HepG2 (cell line): ENCODE measurements around the gene SLIT3. TPM values are rescaled to one million over a fixed set of nuclear protein-coding genes. Genes with fewer than 3 reads are reported as not detected.

Experiments used
- ATAC-seq: fragments of 200-7000 bp; cut with Tn5 transposase; 3 replicates; pipeline ENCODE4 v1.9.1; 2020; ENCODE audit warnings: mild to moderate bottlenecking, moderate library complexity
- BruUV-seq: library from RNA; stranded (reverse); fragments of 400-500 nt; replicated peaks from 2 replicates; lab custom pipeline; 2021; lab: Mats Ljungman, UMichigan
- CTCF ChIA-PET: fragments of 300-600 bp; formaldehyde crosslinking; extraction: SDS; loops from one replicate; lab custom pipeline; 2021; ENCODE audit warnings: low total read pairs, inconsistent platforms, low intra/inter-chr PET ratio; lab: Yijun Ruan, JAX
- POLR2A ChIA-PET: fragments of 350-600 bp; sonication (Branson Sonifier 250); formaldehyde crosslinking; loops from one replicate; lab custom pipeline; 2020; ENCODE audit warnings: antibody characterized with exemption, inconsistent platforms; lab: Yijun Ruan, JAX
- DNase-seq: peaks from one replicate; pipeline ENCODE4 v3.0.0-alpha.2; 2015; ENCODE audit warnings: low spot score
- FAIRE-seq: peaks from 3 replicates; lab custom pipeline; 2011; peaks lifted over from hg19 to GRCh38; lab: Jason Lieb, UNC
- H2AFZ ChIP-seq: one replicate; pipeline ENCODE4 v1.6.1; 2011; ENCODE audit warnings: low read length, inconsistent platforms
- H3K27ac ChIP-seq: fragments of 300-600 bp; 3 replicates; pipeline ENCODE4 v1.8.0; 2011; ENCODE audit warnings: mixed run types, mild to moderate bottlenecking, mixed read lengths, low read length, inconsistent platforms; ENCODE audit not compliant: insufficient read depth; ENCODE audit errors: extremely low read length
- H3K27me3 ChIP-seq, 2 experiments: fragments of 200-600 bp in 1 of 2; 2 replicates in 1 of 2; 3 replicates in 1 of 2; pipeline versions ENCODE4 v1.6.0 to v1.8.0; 2011; ENCODE audit warnings: low read length in 2 of 2, mild to moderate bottlenecking in 2 of 2, moderate library complexity in 2 of 2, inconsistent platforms in 1 of 2; ENCODE audit not compliant: insufficient read depth in 2 of 2, control insufficient read depth in 1 of 2
- H3K36me3 ChIP-seq, 2 experiments: fragments of 200-600 bp in 1 of 2; replicated peaks in 1 of 2; 2 replicates in 1 of 2; 3 replicates in 1 of 2; pipeline versions ENCODE4 v1.5.1 to v1.8.0; 2011; ENCODE audit warnings: low read length in 2 of 2, inconsistent platforms in 1 of 2; ENCODE audit not compliant: insufficient read depth in 2 of 2, control insufficient read depth in 1 of 2
- H3K4me1 ChIP-seq: 2 replicates; pipeline ENCODE4 v1.5.1; 2012; ENCODE audit warnings: low read length, inconsistent platforms; ENCODE audit not compliant: insufficient read depth
- H3K4me2 ChIP-seq: 2 replicates; pipeline ENCODE4 v1.6.0; 2011; ENCODE audit warnings: low read depth, low read length, inconsistent platforms
- H3K4me3 ChIP-seq, 3 experiments: fragments of 200-600 bp in 1 of 3; sonication (generic), shearing (Covaris generic) in 1 of 3; replicated peaks in 1 of 3; 2 replicates each; pipeline ENCODE4 v1.5.1; 2011 to 2016; ENCODE audit warnings: low read length in 3 of 3, inconsistent platforms in 2 of 3, low read depth in 2 of 3, mild to moderate bottlenecking in 2 of 3, control low read depth in 1 of 3, mixed read lengths in 1 of 3; ENCODE audit not compliant: insufficient read depth in 1 of 3
- H3K79me2 ChIP-seq: one replicate; pipeline ENCODE4 v1.6.1; 2011; ENCODE audit warnings: low read length, inconsistent platforms; ENCODE audit not compliant: insufficient read depth
- H3K9ac ChIP-seq: 2 replicates; pipeline ENCODE4 v1.6.0; 2011; ENCODE audit warnings: mild to moderate bottlenecking, low read depth, low read length, inconsistent platforms; ENCODE audit not compliant: insufficient read depth
- H3K9me3 ChIP-seq: 2 replicates; pipeline ENCODE4 v1.5.1; 2012; ENCODE audit warnings: mild to moderate bottlenecking, low read length
- H4K20me1 ChIP-seq: 2 replicates; pipeline ENCODE4 v1.6.0; 2011; ENCODE audit warnings: inconsistent platforms, mild to moderate bottlenecking, low read length, moderate library complexity; ENCODE audit not compliant: insufficient read depth
- ELF4 ChIP-seq: sonication (generic); formaldehyde crosslinking; IDR thresholded peaks from 2 replicates; pipeline ENCODE4 v1.5.0; 2020; ENCODE audit warnings: missing genetic modification reagents, mild to moderate bottlenecking, moderate library complexity, borderline replicate concordance
- FOXJ3 ChIP-seq: sonication (generic); formaldehyde crosslinking; IDR thresholded peaks from 2 replicates; pipeline ENCODE4 v1.4.0; 2020; ENCODE audit warnings: missing genetic modification reagents, mild to moderate bottlenecking, borderline replicate concordance
- HOXD1 ChIP-seq: sonication (generic); formaldehyde crosslinking; IDR thresholded peaks from 2 replicates; pipeline ENCODE4 v1.5.0; 2020; ENCODE audit warnings: missing genetic modification reagents
- MIER2 ChIP-seq: IDR thresholded peaks from 2 replicates; pipeline ENCODE4 v1.6.1; 2016; ENCODE audit warnings: missing biosample characterization, missing genetic modification reagents
- MTF2 ChIP-seq: sonication (generic); formaldehyde crosslinking; IDR thresholded peaks from 2 replicates; pipeline ENCODE4 v1.5.0; 2020; ENCODE audit warnings: missing genetic modification reagents, borderline replicate concordance
- SMYD3 ChIP-seq: sonication (generic); formaldehyde crosslinking; IDR thresholded peaks from 2 replicates; pipeline ENCODE4 v1.8.1; 2023; ENCODE audit warnings: mild to moderate bottlenecking, missing genetic modification reagents
- ZFYVE20 ChIP-seq: sonication (generic); formaldehyde crosslinking; IDR thresholded peaks from 2 replicates; pipeline ENCODE4 v1.8.0; 2023; ENCODE audit warnings: low read depth, mild to moderate bottlenecking, moderate library complexity, missing genetic modification reagents, borderline replicate concordance
- ZNF44 ChIP-seq: sonication (generic); formaldehyde crosslinking; IDR thresholded peaks from 2 replicates; pipeline ENCODE4 v1.5.1; 2020; ENCODE audit warnings: mild to moderate bottlenecking, missing genetic modification reagents
- ZNF737 ChIP-seq: sonication (generic); formaldehyde crosslinking; IDR thresholded peaks from 2 replicates; pipeline ENCODE4 v1.5.0; 2020; ENCODE audit warnings: missing genetic modification reagents, mild to moderate bottlenecking, borderline replicate concordance
- ZNF781 ChIP-seq: sonication (generic); formaldehyde crosslinking; IDR thresholded peaks from 2 replicates; pipeline ENCODE4 v1.5.1; 2020; ENCODE audit warnings: borderline replicate concordance, mild to moderate bottlenecking, missing genetic modification reagents; ENCODE audit errors: not compliant biosample characterization
- WGBS: methylation state at CpG from one replicate; pipeline ENCODE4 v1.1.6; 2017; ENCODE audit warnings: low lambda C conversion rate; 5-methylcytosine and 5-hydroxymethylcytosine counted together
- in situ Hi-C: cut with HindIII; loops from 2 replicates; pipeline ENCODE4 v1.10.0; 2017; ENCODE audit warnings: low pct_unique_long_range_greater_than_20kb; ENCODE audit not compliant: extremely low pct_ligation_motif_present
- intact Hi-C: fragments of 100-400 bp; cut with micrococcal nuclease; formaldehyde crosslinking; loops from one replicate; pipeline ENCODE4 v1.10.0; 2022; ENCODE audit not compliant: unreplicated experiment
- polyA plus RNA-seq, 8 experiments: library from polyadenylated mRNA; depleted of rRNA in 3 of 8; stranded (reverse) in 7 of 8; unstranded in 1 of 8; fragments of >200 nt; fragmentation: Illumina TruSeq in 4 of 8; extraction: Trizol in 4 of 8; gene quantifications; 2 replicates each; pipeline versions ENCODE4 v1.2.1 to v1.2.3, GENCODE V29; 2011 to 2016; ENCODE audit warnings: low read depth in 4 of 8, missing spikeins in 1 of 8, mixed read lengths in 1 of 8; ENCODE audit not compliant: insufficient read depth in 1 of 8
- total RNA-seq, 5 experiments: library from RNA; depleted of rRNA; stranded (reverse); fragments of >200 nt; fragmentation: Illumina TruSeq; extraction: Trizol; gene quantifications; 2 replicates each; pipeline ENCODE4 v1.2.3, GENCODE V29; 2016; ENCODE audit warnings: low read depth in 1 of 5
- TF ChIP-seq, protein P1 (sequence below): sonication (generic); formaldehyde crosslinking; IDR thresholded peaks from 2 replicates; pipeline ENCODE4 v1.4.0; 2020; ENCODE audit warnings: missing genetic modification reagents
- TF ChIP-seq, protein P2 (sequence below): sonication (generic); formaldehyde crosslinking; IDR thresholded peaks from 2 replicates; pipeline ENCODE4 v1.5.1; 2020; ENCODE audit warnings: missing genetic modification reagents, mild to moderate bottlenecking, borderline replicate concordance
- TF ChIP-seq, protein P3 (sequence below): sonication (generic); formaldehyde crosslinking; IDR thresholded peaks from 2 replicates; pipeline ENCODE4 v1.5.0; 2020; ENCODE audit warnings: mild to moderate bottlenecking, low read depth, missing genetic modification reagents, borderline replicate concordance
- TF ChIP-seq, protein P4 (sequence below): IDR thresholded peaks from 2 replicates; pipeline ENCODE4 v1.6.1; 2016

Gene SLIT3
- total and polyA plus RNA-seq, 2 of the 13 experiments (the other 11 are each of a cell fraction or from before 2014, with no cell fraction given): not detected

DNA sequence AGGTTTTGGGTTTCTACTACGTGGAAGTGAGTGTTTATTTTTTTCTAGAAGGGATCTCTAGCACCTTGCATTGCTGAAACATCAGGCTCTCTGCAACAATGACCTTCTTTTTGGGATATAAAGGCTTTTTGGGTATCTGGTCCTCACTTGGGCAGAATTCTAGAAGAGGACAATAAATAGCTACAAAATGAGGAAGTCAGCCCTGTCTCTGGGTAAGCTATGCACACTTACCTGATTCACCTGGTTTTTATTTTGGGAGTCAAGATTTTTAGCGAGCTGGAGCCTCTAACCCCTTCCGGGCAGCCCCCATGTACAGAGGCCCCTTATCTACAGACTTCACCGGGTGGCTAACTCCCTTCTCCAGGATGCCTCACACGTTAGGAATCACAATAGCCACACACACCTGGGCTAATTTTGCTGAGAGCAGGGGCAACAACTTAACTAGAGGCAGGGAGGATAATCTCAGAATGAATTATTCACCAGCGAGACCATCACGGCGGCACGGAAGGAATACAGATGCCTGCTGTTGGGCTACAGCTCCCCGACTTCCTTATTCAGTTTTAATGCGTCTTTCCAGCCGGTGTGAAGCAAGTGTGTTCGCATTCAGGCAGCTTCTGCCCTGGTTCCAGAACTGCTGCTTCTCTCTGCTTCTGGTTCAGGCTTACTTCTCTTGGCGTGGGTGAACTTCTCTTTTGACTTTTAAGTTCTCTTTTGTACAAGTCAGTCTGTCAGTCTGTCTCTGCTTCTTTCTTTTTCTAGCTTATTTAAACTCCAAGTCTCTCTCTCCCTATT is 380.7 kb downstream of the SLIT3 start:
- ATAC-seq: no peak
- TF ChIP-seq SMYD3 (no peak), MIER2 (CRISPR knock-in tag) (no peak), ZFYVE20 (no peak), ZNF781 (no peak), ZNF737 (CRISPR knock-in tag) (no peak), HOXD1 (CRISPR knock-in tag) (no peak), MTF2 (CRISPR knock-in tag) (no peak), FOXJ3 (no peak), ELF4 (CRISPR knock-in tag) (no peak), ZNF44 (CRISPR knock-in tag) (no peak)
- TF ChIP-seq, protein P1, sequence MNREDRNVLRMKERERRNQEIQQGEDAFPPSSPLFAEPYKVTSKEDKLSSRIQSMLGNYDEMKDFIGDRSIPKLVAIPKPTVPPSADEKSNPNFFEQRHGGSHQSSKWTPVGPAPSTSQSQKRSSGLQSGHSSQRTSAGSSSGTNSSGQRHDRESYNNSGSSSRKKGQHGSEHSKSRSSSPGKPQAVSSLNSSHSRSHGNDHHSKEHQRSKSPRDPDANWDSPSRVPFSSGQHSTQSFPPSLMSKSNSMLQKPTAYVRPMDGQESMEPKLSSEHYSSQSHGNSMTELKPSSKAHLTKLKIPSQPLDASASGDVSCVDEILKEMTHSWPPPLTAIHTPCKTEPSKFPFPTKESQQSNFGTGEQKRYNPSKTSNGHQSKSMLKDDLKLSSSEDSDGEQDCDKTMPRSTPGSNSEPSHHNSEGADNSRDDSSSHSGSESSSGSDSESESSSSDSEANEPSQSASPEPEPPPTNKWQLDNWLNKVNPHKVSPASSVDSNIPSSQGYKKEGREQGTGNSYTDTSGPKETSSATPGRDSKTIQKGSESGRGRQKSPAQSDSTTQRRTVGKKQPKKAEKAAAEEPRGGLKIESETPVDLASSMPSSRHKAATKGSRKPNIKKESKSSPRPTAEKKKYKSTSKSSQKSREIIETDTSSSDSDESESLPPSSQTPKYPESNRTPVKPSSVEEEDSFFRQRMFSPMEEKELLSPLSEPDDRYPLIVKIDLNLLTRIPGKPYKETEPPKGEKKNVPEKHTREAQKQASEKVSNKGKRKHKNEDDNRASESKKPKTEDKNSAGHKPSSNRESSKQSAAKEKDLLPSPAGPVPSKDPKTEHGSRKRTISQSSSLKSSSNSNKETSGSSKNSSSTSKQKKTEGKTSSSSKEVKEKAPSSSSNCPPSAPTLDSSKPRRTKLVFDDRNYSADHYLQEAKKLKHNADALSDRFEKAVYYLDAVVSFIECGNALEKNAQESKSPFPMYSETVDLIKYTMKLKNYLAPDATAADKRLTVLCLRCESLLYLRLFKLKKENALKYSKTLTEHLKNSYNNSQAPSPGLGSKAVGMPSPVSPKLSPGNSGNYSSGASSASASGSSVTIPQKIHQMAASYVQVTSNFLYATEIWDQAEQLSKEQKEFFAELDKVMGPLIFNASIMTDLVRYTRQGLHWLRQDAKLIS: no peak
- TF ChIP-seq, protein P2, sequence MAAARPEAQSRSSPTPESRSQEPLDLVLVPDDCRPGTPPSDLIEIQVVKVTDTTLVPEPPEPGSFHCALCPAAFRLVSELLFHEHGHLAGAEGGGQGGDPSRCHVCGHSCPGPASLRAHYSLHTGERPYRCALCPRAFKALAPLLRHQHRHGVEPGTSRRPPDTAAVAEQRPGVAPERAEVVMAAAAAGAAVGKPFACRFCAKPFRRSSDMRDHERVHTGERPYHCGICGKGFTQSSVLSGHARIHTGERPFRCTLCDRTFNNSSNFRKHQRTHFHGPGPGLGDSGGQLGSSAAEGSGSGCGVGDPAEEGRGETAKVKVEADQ (CRISPR knock-in tag): no peak
- TF ChIP-seq, protein P3, sequence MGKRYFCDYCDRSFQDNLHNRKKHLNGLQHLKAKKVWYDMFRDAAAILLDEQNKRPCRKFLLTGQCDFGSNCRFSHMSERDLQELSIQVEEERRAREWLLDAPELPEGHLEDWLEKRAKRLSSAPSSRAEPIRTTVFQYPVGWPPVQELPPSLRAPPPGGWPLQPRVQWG: no peak
- TF ChIP-seq, protein P4, sequence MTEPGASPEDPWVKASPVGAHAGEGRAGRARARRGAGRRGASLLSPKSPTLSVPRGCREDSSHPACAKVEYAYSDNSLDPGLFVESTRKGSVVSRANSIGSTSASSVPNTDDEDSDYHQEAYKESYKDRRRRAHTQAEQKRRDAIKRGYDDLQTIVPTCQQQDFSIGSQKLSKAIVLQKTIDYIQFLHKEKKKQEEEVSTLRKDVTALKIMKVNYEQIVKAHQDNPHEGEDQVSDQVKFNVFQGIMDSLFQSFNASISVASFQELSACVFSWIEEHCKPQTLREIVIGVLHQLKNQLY: no peak
- TF ChIP-seq, all 625 proteins: peak for 0
- DNase-seq: no peak
- H3K4me1 ChIP-seq: no peaks in the 10 kb centered on the region
- H3K4me2 ChIP-seq: no peak overlapping the region
- H3K79me2 ChIP-seq: no peaks in the 10 kb centered on the region
- intact Hi-C loops (no loop called here), in situ Hi-C loops (no loop called here)
- H2AFZ ChIP-seq: no peak overlapping the region
- peaks cover 3 to 38% of the 10 kb centered on the region in 2 experiments for H3K27me3 ChIP-seq
- BruUV-seq: no TSS peak
- no peak overlapping the region for H3K27ac ChIP-seq
- no peaks in the 10 kb centered on the region for H3K9me3 ChIP-seq
- 16% methylated on average over 13 of the region's 14 CpGs for WGBS
- no peak for FAIRE-seq
- H3K36me3 ChIP-seq: no peaks in the 10 kb centered on the region
- CTCF ChIA-PET: no interaction called here
- POLR2A ChIA-PET: no interaction called here
- H3K4me3 ChIP-seq: no peak overlapping the region
- no peaks in the 10 kb centered on the region for H4K20me1 ChIP-seq
- no peak overlapping the region for H3K9ac ChIP-seq
